GM12891 (cell line): ENCODE data around the gene SETBP1.

Experiments
- DNase-seq: peaks from one replicate; pipeline ENCODE4 v3.0.0; 2011; ENCODE audit warnings: low spot score; ENCODE audit not compliant: insufficient read length
- FAIRE-seq: peaks from 2 replicates; lab custom pipeline; 2011; peaks lifted over from hg19 to GRCh38; lab: Jason Lieb, UNC
- PAX5 ChIP-seq: IDR thresholded peaks from 2 replicates; pipeline ENCODE4 v1.6.1; 2011; ENCODE audit warnings: low read length, moderate library complexity, mild to moderate bottlenecking; ENCODE audit not compliant: insufficient read depth, severe bottlenecking
- POLR2A ChIP-seq: IDR thresholded peaks from 2 replicates; pipeline ENCODE4 v1.6.1; 2011; ENCODE audit warnings: low read depth, low read length, control low read depth
- POLR2AphosphoS5 ChIP-seq: IDR thresholded peaks from 2 replicates; pipeline ENCODE4 v1.6.1; 2011; ENCODE audit warnings: low read depth, low read length, control low read depth
- POU2F2 ChIP-seq: IDR thresholded peaks from 2 replicates; pipeline ENCODE4 v1.6.1; 2011; ENCODE audit warnings: low read depth, mild to moderate bottlenecking, control low read depth, low read length, moderate library complexity
- SPI1 ChIP-seq: IDR thresholded peaks from 2 replicates; pipeline ENCODE4 v1.6.1; 2011; ENCODE audit warnings: low read depth, low read length, control low read depth
- TAF1 ChIP-seq: IDR thresholded peaks from 2 replicates; pipeline ENCODE4 v1.6.1; 2011; ENCODE audit warnings: low read depth, low read length, control low read depth

The SETBP1 gene

DNA sequence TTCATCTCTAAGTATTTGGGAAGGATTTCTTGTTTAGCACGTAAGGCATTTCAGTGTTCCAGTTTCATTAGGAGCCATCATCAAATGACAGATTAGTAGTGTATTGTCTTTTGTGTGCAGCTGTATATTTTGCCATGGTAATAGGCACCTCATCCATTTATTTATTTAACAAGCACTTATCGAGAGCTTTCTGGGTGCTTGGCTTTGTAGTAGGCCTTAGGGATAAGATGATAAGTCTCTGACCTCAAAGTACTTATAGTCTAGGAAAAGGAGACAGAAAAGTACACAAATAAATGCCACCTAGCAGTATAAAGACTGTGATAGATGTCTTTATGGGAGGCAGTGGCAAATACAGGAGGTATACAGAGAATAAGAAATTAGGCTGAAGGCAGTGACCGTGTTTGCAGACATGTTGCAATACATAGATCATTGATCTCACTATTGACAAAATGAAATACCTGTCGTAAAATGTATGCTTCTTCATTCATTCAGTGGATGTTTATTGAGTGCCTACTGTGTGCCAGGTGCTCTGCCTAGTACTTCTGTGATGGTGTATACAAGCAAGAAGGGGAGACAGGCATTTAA is 265.9 kb downstream of the SETBP1 start:
- TF ChIP-seq POU2F2 (no peak), SPI1 (no peak), TAF1 (no peak), POLR2A (no peak), PAX5 (no peak), POLR2AphosphoS5 (no peak)
- no peak for DNase-seq
- no peak for FAIRE-seq

GRCh38 chr18:44949967-44950366 is 269.3 kb downstream of the SETBP1 start:
- DNase-seq (no peak), FAIRE-seq (no peak)
- no peak for TF ChIP-seq SPI1
- no peak for TF ChIP-seq PAX5
- TF ChIP-seq POLR2AphosphoS5: no peak
- no peak for TF ChIP-seq TAF1
- no peak for TF ChIP-seq POLR2A
- TF ChIP-seq POU2F2: no peak

GRCh38 chr18:44950685-44951195 is 270.1 kb downstream of the SETBP1 start:
- no peak for DNase-seq
- FAIRE-seq: no peak
- TF ChIP-seq PAX5: no peak
- no peak for TF ChIP-seq POU2F2
- TF ChIP-seq POLR2AphosphoS5: no peak
- no peak for TF ChIP-seq POLR2A
- TF ChIP-seq TAF1: no peak
- no peak for TF ChIP-seq SPI1

DNA sequence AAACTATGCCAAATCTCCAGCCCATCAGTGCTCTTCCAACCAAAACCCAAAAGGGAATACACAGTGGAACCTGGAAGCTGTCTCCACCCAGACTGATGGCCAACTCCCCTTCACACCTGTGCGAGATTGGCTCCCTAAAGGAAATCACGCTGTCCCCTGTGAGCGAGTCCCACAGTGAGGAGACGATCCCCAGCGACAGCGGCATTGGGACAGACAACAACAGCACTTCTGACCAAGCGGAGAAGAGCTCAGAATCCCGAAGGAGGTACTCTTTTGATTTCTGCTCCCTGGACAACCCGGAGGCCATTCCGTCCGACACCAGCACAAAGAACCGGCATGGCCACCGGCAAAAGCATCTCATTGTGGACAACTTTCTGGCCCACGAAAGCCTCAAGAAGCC is 271.1 kb downstream of the SETBP1 start:
- DNase-seq: no peak
- no peak for FAIRE-seq
- TF ChIP-seq TAF1 (no peak), SPI1 (no peak)

DNA sequence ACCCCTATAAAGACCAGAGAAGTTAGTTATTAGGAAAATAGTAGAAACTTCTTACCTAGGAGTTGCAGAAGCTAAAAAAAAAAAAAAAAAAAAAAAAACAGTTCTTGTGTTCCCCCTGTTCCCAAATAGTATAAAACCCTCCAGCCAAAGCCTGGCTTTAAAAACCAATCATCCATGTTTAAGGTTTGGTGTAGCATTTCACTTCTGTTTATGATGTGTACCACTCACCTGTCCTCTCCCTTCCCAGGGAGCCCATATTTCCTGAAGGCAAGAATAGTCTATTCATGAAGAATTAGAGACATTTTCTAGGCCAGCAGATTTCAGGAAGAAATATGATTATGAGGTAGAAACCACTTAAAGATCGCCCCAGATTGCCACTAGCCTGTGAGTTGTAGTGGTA is 273.6 kb downstream of the SETBP1 start:
- TF ChIP-seq TAF1 (no peak), POLR2AphosphoS5 (no peak), POU2F2 (no peak)
- no peak for FAIRE-seq
- no peak for DNase-seq

- FAIRE-seq: no peak
- TF ChIP-seq POLR2A (no peak), POLR2AphosphoS5 (no peak), PAX5 (no peak), TAF1 (no peak), POU2F2 (no peak), SPI1 (no peak)
- DNase-seq: no peak
These were observed 275.1 kb downstream of the SETBP1 start for GRCh38 chr18:44955825-44956224.

- DNase-seq (no peak), FAIRE-seq (peak; percentile 5)
- TF ChIP-seq TAF1: no peak
- no peak for TF ChIP-seq POLR2A
- no peak for TF ChIP-seq PAX5
- no peak for TF ChIP-seq SPI1
- no peak for TF ChIP-seq POU2F2
- no peak for TF ChIP-seq POLR2AphosphoS5
These were observed 276.3 kb downstream of the SETBP1 start for GRCh38 chr18:44957025-44957424.

DNA sequence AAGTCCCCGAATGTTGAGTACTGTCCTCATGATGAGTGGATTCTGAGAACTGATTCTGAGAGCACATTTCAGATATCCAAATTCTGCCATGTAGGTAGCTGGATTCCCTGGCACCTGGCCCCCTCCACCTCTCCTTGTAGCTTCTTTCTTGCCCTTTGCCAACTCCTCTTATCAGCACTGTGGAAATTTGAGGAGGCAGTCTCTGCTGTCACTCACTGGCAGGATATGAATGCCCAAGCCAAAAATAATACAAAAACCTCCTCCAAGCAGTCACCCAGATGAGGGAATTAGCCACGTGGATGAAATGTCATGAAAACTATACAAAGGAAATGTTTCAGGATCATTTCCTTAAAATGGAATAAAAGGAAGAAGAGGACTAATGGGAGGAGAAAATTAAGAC is 276.8 kb downstream of the SETBP1 start:
- DNase-seq (no peak), FAIRE-seq (no peak)
- TF ChIP-seq SPI1 (no peak), POU2F2 (no peak), TAF1 (no peak), PAX5 (no peak)

DNA sequence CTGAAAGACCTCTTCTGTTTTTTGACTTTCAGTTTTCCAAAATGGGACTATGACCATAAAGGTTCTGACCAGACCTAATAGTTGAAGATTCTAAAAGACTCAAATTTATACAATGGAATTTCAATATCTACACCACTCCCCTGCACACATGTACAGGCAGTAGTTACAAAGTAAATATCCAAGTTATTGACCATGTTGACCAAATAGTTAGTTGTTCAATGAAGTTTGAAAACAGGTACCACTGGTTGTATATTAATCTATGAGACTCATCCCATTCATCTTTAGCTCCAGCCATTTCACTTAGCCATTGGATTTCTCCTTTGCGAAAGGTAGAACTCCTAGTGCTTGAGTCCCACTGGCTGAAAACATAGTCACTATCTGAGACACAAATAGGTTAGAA is 277.4 kb downstream of the SETBP1 start:
- no peak for DNase-seq
- no peak for TF ChIP-seq TAF1
- no peak for TF ChIP-seq PAX5
- no peak for TF ChIP-seq SPI1
- no peak for TF ChIP-seq POLR2A
- TF ChIP-seq POLR2AphosphoS5: no peak
- TF ChIP-seq POU2F2: no peak
- FAIRE-seq: no peak

DNA sequence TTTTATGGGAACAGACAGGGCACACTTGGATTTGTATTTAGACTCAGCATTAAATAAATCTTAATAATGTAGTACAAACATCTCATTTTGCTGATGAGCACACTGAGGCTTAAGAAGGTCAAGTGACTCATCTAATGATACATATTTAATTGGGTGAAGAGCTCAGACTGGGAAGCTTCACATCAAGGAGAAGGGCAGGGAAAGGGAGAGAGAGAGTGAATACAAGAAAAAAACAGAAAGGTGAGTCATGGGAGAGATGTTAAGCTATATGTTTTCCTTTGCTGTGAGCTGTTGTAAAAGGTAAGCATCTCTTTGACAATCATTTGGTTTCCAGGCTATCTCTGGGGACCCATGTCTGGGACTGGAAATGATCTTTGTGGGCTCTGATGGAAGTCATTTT is 277.8 kb downstream of the SETBP1 start:
- TF ChIP-seq POU2F2 (no peak), POLR2A (no peak), SPI1 (no peak), TAF1 (no peak), PAX5 (no peak), POLR2AphosphoS5 (no peak)
- FAIRE-seq: no peak
- DNase-seq: no peak
